ENCODE results near the gene CCDC187.

DNA sequence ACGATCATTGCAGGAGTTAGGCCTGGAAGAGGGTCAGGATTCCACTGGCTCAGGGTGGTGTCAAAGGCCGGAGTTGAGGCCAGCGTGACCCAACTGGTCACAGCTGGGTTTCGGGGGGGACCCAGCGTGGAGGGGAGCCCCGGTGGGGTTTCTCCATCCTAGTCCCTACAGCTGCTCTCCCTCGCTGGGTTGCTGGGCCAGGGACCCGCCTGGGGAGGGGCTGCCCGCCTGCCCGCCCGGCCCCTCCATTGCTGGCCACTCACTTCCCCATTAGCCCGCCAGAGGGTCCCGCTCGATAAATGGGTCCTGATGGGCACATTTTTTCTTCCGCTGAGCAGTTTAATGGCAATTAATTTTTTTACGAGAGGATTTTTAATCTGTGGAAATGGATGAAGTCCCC is 8.8 kb downstream of the CCDC187 start:
- no peak for TF ChIP-seq POLR2A (IDR thresholded peaks at IDR 0.05; ENCODE audit: low read depth, low read length)
- no peak for TF ChIP-seq TAF1 (IDR thresholded peaks at IDR 0.05; ENCODE audit: borderline replicate concordance, low read depth, low read length)
- no peak for TF ChIP-seq POLR2AphosphoS5 (IDR thresholded peaks at IDR 0.05; ENCODE audit: low read depth, low read length)

All from GM12892 (cell line).